HG03565 (cell line): ENCODE results near the gene OR4D1.

ENCODE experiments used
- ATAC-seq: cut with Tn5 transposase; IDR thresholded peaks from one replicate; pipeline ENCODE4 v1.9.1; 2021; ENCODE audit warnings: mild to moderate bottlenecking, moderate library complexity; ENCODE audit not compliant: unreplicated experiment

OR4D1 gene

DNA sequence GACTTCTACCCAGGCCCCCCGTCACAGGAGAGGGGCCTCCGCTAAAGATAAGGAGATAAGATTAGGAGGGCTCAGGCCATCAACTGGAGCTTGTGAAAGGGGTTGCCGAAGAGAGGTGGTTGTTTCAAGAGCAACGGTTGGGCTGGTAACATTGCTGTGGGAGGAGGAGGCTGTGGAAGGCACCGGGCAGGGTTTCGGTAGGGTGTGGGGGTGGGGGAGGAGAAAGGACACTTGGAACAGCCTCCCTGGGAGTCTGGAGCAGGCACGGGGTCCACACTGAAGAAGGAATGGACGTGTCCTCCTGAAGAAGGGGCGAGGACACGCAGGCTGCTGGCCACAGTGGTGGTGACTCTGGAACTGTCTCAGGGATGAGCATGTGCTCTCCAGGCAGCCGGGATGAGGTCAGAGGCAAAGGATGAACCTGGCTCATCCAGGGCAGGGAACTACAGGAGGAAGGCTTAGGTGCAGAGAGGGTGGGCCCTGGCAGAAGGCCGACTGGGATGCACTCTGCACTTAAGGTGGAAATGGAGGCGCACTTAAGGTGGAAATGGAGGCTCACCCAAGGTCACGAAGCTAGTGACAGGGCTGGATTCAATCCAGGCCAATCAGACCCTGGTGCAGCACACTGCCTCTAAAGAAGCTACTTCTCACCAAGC lies 43.2 kb downstream of the OR4D1 start:
- no peak for ATAC-seq

DNA sequence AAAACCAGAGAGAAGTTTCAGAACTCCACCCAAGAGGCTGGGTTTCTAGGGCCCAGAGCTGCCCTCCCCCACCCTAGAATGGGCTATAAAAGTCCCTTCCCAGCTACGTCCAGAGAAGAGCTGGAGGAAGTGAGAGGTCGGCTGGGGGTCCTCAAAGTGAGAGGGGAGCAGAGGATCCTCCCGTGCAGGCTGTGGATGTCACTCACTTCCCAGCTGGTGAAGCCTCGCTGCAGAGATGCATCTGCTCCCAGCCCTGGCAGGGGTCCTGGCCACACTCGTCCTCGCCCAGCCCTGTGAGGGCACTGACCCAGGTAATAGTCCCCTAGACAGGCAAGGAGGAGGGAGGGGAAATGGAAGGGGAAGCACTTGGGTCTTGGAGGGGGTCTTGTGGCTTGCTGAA lies 44.4 kb downstream of the OR4D1 start, which contains the start of gene EPX:
Gene EPX (plus strand): TSS at position 115 of the 400 bp plus-strand sequence. CDS start 121 bp downstream, at position 236.
- no peak for ATAC-seq

DNA sequence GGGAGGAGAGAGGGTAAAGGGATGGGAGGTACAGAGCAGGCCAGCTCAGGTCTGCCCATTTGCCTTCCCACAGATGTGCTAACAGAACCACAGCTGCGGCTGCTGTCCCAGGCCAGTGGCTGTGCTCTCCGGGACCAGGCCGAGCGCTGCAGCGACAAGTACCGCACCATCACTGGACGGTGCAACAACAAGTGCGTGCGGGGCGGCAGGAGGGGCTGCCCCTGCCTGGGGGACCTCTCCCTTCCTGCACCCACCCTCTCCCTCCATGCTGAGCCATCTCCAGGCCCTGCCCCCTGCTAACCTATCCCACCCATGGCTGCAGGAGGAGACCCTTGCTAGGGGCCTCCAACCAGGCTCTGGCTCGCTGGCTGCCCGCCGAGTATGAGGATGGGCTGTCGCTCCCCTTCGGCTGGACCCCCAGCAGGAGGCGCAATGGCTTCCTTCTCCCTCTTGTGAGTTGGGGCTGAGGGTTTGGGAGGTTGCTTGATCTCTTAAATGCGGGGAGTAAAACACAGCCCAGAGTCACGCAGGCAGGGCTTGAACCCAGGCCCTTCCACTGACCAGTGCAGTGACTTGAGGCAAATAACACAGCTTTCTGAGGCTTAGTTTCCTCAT lies 45.6 kb downstream of the OR4D1 start:
- no peak for ATAC-seq

DNA sequence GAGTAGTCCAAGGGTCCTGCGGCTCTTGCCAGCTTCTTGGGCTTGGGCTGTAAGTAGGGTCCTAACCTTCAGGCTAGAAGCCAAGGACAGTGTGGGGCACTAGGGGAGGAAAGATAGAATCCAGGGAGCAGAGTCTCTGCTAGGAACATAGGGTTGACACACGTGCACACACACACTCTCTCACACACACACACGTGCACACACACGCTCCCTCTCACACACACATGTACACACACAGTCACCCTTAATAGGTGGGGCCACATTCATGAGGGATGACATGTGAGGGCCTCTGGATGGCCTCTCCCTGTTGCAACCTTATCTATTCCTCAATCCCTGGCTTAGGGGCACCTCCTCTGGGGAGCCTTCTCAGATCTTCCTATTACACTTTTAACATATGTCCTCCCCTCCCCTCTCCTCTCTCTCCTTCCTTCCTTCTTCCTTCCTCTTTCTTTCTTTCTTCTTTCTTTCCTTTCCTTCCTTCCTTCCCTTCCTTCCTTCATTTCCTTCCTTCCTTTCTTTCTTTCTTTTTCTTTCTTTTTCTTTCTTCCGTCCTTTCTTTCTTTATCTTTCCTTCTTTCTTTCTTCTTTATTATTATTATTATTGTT lies 47.4 kb downstream of the OR4D1 start:
- no peak for ATAC-seq

DNA sequence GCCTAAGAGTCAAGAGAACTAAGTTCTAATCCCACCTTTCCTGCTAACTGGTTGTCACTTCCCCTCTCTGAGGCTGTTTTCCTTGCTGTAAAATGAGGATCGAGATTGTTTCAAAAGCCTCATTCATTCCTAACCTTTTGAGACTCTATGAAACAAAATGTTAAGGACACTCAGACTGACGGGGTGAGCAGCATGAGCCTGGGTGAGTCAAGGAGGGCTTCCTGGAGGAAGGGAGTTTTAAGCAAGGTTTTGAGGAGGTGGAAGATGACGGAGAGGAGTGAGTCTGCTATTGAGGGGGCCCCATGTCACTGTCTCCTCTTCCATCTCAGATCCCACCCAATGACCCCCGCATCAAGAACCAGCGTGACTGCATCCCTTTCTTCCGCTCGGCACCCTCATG lies 48.4 kb downstream of the OR4D1 start:
- no peak for ATAC-seq

DNA sequence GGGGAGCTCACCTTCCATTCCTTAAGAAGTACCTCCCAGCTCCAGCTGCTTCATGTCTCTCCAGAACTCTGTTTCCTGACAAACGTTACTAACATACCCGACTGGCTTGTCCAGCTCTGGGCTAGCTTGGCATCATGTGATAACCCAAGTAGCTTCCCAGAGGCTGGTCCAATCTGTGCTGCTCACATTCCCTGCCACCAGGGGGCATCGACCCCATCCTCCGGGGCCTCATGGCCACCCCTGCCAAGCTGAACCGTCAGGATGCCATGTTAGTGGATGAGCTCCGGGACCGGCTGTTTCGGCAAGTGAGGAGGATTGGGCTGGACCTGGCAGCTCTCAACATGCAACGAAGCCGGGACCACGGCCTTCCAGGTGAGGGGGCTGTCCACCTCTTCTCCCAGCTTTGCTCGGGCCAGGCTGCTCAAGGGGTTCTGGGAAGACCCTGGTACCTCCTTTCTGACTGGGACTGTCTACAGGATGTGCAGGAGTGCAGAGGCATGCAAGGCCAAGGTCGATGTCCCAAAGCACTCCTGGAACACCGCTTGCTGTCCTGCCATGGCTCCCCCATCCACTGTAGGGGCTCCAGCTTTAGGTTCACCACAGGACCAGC lies 51.9 kb downstream of the OR4D1 start:
- ATAC-seq, result no peak

DNA sequence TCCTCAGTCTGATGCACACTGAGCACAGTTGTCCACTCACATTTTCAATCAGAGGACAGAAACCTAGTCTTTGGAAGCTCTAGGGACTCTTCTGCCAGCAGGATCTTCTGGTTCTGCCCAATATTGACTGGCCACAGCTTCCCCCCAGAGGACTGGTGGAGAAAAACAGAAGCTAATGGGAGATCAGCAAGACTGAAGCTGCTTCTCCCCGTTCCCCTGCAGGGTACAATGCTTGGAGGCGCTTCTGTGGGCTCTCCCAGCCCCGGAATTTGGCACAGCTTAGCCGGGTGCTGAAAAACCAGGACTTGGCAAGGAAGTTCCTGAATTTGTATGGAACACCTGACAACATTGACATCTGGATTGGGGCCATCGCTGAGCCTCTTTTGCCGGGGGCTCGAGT lies 54.7 kb downstream of the OR4D1 start:
- ATAC-seq, result no peak

DNA sequence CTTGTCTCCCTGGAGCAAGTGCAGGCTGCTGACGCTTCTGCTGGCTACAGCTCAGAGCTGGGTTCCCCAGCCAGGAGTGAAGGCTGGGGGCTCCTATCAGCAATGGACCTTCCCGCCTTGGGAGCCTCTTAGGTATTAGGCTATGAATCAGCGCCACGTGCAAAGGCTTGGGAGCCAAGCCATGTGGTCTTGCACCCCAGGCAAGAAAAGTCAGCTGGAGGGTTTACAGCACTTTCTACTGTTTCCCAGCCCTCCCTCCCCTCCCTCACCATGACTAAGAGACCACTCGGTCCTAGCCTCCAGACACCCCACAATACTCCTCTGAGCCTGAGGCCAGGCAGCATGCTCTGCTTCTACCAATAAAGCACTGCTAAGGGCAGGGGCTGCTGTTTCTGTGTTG lies 56.6 kb downstream of the OR4D1 start:
- no peak for ATAC-seq

DNA sequence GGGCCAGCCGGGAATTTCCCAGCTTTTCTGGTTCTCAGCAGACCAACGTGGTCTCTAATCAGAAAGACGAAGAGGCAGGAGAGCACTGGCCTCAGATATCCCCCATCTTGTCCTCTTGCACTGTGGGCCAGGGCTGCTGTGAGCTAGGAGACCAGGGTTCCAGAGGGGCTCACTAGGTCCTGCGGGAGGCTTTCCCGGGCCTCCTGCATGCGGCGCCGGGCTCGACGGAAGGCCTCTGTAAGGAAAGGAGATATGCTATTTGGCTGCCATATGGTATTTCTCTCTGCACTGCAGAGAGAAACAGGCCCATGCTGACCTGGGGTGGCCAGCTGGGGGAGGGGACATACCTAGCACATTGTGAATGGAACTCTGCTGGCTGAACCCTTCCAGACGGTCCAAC lies 57.8 kb downstream of the OR4D1 start:
- ATAC-seq, result no peak

DNA sequence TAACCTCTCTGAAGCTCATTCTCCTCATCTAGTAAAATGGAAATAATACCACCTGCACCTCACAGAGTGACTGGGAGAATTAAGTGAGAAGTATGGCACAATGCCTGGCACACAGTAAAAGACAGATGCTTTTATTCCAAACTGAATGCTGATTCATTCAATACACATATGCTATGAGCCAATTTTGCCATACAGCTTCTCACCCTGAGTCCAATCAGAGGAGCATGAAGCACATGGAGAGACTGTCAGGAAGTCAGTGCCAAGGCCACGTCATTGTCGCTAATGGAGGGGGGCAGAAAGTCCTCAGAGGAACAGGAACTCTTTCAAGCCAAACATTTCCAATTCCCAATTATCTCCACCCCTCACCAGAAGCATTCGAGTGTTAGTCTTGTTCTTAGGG lies 59.3 kb downstream of the OR4D1 start:
- ATAC-seq, result no peak

DNA sequence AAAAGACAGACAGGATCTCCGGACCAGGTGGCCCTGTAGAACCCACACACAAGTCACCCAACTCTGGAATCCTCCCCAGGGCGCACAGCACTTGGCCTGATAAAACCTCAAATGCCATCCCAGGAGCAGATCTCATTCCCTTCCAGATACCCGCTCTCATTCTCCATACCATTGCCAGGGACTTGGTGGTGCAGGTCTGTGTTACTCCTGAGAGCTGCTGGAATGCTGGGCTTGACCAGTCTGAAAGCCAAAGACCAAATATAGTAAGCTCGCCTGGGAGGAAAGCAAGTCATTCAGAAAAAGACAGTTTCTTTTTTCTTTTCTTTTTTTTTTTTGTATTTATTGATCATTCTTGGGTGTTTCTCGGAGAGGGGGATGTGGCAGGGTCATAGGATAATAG lies 60.2 kb downstream of the OR4D1 start:
- no peak for ATAC-seq
